Fibroblast of skin of back (primary cell): ENCODE results near the gene DGCR8.

Source experiments
- DNase-seq: peaks from one replicate; pipeline ENCODE4 v3.0.0-alpha.2; 2013

DGCR8 gene

DNA sequence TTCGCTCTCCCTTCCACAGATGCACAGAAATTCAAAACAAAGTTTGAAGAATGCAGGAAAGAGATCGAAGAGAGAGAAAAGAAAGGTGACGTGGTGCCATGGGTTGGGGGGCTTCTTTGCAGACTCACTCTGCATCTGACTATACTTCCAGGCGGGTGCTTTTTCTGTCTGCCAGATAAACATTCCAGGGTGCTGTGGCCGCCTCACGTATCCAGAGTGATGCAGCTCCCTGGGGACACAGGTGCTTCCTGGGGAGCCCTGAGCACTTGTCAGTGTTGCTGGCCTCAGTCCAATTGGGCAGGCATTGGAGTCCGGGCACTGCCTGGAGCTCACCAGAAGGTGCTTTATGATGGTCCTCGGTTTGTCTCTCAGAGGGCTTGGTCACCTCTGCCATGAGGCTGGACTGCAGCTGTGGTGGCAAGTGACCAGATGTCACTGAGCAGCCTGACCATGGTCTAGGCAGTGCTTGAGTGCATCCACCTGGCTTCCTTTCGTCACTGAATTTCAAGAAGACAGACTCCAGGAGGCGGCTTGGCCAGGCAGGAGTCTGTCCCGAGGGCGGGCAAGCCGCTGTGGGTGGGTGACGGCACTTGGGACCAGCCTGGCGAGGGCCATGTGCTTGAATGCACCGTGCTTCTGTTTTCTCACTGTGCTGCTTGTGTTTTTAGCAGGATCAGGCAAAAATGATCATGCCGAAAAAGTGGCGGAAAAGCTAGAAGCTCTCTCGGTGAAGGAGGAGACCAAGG lies 46.4 kb downstream of the DGCR8 start:
- no peak for DNase-seq

DNA sequence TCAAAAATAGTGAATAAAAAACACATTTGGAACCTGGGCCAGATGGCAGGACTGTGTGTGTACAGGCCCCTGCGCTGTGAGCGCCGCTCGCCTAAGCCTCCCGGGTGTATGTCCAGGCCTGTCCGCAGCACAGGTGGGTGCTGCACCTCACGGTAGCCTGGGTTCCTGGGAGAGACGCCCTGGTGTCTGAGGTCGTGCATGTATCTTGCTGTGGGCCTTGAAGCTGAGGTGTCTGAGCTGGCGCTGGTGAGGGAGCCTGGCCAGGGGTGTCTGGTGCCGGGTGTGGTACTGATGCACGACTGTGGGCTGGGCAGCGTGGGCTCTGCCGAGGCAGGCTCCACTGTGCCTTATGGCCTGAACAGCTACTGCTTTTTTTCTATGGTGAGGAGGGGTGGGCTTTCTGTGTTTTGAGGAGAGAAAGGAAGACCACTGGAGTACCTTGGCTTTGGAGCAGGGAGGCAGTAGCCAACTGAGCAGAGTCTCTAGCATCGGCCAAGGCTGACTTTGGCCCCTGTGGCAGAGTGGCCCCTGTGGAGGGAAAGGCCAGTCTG lies 47.4 kb downstream of the DGCR8 start:
- no peak for DNase-seq

DNA sequence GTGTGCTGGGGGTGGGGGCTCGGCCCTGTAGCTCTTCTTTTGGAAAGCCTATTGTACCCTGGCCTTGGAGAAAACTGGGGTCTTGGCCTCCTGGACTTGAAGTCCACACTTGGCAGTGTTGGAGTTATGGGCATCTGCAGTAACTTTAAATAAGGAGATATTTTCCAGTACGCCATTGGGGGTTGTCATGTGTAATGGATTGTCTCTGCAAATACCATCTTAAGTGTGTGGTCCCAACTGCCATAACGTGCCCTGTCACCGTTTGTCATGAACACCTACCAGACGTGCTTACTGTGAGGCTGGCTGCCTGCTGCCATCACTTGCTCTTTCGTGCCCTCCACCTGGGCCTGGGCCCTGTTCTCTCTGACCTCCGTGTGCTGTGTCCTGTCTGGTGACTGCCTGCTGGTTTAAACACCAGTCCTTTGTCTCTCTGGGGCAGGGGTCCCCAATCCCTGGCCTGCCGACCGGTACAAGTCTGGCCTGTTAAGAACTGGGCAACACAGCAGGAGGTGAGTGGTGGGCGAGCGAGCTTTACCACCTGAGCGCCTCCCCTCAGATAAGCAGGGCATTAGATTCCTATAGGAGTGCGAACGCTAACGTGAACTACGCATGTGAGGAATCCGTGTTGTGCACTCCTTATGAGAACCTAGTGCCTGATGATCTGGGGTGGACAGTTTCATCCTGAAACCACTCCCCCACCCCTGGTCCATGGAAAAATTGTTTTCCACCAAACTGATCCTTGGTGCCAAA lies 48.0 kb downstream of the DGCR8 start:
- no peak for DNase-seq

DNA sequence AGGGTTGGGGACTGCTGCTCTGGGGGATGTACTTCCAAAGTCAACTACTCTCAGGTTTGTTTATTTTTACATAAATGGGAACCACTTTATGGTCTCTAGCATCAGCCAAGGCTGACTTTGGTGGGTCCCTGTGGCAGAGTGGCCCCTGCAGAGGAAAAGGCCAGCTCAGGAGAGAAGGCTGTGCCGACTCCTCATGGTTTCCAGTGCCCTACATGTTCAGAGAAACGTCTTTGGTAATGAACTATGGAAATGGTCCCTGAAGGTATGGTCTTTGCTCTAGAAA lies 48.5 kb downstream of the DGCR8 start:
- no peak for DNase-seq

DNA sequence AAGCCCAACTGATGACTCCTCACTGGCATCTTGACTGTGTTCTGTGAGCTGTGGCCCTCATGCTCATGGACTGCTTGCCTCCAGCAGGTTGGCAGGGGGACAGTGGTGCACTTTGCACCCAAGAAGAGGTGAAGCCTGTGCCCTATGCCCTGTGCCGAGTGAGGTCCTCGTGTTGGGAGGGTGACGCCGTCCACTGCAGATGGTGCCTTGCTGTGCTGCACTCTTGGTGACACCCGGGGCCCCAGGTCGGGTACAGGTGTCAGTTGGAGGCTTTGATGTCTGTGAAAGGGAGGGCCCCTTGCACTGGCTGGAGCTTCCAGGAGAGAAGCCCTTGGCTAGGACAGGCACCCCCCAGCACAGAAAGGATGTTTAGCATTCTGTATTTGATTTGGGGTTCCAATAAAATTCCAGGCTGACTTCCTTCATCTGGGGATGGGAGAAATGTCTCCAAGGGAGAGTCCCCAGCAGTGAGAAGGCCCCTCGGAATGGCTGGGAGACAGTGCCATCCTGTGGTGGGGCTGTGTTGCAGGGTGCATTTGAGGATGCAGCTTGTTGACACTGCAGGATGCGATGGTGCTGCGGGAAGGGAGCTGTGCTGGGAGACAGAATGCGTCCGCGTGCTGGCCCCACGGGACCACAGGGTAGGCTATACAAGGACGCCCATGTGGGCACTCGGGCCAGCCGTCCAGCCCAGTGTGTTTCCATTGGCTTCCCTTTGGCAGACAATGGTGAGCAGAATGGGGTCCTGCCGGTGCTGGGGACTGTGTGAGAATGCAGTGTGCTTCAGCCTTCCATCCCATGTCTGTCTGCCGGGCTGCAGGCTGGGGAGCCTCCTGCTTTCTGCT lies 49.1 kb downstream of the DGCR8 start:
- DNase-seq: peak; percentile 30

DNA sequence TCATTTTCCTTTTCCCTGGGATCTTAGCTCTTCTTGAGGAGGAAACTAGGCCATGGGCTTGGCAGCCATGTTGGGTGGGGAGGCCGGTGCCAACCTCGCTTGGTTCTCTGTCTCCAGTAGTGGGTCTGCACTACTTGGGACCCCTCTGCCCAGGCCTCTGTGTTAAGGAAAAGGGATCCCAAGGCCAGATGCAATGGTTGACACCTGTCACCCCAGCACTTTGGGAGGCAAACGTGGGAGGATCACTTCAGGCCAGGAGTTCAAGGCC lies 49.6 kb downstream of the DGCR8 start:
- no peak for DNase-seq

DNA sequence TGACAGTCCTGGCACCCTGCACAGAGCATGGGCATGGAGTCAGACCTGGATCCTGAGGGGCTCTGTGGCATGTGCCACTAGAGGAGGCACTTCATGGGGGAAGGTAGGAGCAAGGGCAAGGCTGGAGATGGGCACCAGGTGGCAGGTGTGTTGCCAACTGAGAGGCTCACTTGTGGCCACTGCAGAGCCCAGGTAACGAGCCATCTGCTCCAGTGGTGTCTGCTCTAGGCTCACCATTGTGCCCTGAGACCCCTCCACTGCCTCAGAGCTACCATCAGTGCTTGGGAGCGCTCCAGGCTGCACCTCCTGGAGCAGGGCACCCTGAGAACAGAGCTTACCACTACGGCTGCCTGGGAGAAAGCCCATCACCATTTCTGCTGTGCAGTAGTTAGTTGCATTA lies 50.3 kb downstream of the DGCR8 start:
- DNase-seq: no peak

DNA sequence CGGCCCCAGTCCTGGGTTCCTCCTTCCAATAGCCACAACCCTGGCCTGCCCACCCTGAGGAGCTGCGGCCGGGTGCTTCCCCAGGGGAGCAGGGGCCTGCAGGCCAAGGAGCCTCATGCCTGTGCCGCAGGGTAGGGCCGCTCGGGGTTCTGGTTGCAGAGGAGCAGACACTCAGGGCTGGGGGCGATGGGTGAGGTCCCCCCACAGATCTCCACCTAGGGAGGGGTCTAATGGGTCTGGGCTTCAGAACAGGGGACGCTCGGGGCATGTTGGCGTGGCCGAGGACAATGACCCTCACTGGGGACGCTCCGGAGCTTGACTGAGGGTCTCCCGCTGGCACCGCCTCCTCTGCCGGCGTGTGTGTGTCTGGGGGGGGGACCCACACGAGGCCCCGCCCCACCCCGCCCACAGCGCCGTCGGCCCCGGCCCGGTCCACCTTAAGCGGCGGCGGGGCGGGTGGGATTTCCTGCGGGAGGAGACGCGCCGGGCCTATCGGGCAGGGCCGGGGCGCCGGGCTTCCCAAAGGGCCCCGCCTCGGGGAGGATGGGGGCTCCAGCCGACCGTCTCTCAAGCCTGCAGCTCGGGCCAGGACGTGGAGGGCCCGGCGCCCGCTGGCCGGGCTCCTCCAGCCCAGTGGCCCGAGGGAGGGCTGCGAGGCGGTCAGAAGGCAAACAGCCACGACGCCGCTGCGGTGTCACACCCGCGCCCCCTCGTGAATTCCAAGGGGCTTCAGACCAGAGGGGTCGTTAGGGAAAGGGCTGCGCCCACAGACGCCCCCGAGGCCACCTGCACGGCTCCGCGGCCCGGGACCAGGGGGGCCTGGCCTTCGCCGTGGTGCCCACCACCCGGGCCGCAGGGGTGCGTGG lies 50.9 kb downstream of the DGCR8 start:
- peak; percentile 82 for DNase-seq

DNA sequence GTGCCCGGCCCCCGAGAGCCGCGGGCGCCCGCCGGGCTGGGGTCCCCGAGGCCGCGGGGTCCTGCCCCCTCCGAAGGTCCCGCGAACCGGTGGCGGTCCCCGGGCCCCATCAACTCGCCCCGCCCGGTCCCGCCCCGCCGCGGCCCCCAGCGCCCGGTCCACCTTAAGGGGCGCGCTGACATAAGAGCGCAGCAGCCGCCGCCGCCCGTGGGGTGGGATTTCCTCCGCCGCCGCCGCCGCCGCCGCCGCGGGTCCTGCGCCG lies 51.5 kb downstream of the DGCR8 start, which contains the start of gene ZDHHC8:
Gene ZDHHC8 (plus strand): TSS at position 208 of the 262 bp plus-strand sequence. CDS start 144 bp downstream, outside the sequence.
- peak; percentile 34 for DNase-seq

DNA sequence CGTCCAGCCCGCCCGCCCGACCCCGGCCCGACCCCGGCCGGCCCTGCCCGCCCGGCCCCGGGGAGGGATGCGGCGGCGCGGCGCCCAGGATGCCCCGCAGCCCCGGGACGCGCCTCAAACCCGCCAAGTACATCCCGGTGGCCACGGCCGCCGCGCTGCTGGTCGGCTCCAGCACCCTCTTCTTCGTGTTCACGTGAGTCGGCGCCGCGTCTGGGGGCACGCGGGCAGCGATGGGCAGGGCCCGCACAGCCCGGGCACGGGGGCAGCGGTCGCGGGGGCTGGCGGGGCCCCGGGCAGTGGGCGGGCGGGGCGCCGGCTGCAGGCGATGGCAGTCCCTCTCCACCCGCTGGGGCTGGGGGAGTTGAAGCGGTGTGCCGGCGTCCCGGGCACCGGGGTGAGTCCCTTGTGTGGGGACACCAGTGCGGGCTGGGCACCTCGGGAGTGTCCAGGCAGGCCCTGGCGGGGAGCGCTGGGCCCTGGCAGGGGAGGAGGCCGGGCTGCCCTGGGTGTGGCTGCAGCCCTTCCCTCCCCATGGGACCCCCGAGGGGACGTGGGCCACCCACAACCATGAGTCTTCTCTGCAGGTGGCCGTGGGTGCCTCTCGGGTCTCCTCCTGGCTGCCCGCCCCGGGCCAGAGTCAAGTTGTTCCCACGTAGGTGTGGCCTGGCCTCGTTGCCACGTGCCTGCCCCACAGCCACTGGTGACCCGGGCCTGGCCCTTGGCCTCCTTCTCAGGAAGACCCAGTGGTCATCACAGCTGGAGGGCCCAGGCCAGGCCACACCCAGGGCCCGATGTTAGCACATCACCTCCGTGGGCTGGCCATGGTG lies 52.0 kb downstream of the DGCR8 start:
- DNase-seq: no peak

DNA sequence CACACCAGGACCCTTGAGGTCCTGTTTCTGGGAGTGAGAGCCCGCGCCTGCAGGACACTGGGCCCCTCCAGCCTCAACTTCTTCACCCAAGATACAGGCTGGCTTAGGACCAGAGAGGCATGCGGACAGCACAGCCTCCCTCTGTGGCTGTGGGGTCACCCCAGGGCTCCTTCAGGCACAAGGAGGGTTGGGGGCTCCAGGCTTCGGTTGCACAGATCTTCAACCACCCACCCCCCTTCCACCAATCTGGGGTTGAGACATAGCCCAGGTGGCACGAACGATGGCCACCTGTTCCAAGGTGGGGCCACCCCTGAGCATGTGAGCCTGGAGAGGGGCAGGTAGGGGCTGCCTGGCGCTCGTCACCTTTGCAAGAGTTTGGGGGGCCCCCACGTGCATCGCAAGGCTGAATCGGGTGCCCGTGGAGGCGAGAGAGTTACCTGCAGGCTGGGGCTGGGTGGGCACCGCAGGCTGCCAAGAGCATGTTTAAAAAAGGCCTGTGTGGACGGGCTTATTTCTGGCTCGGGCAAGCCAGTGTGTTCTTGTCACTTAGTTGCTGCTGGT lies 52.7 kb downstream of the DGCR8 start:
- no peak for DNase-seq

DNA sequence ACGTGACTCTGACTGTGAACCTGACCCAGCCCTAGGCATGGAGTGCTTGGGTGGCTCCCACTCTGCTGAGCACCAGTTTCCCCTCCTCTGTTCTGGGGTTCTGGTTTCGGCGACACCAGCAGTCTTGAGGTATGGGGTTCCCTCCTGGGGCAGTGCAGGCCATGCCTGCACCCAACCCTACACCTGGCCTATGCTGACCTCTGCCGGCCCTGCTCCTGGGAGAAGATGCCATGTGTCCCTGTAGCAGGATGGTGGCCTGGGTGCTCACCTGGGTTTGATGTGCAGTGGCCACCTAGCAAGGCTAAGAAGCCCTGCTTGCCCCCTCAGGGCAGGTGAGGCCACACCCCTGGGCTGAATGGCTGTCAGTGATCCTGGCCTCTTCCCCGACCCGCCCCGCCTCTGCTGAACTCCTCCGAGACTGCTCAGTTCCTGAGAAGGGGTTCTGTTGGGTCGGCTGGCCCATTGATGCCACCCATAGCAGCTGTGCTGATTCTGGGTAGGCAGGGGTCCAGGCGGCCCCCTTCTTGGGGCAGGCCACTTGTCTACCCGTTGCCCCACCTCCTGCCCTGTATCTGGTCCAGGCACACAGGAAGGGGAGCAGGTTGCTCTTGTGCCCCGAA lies 54.0 kb downstream of the DGCR8 start:
- no peak for DNase-seq

DNA sequence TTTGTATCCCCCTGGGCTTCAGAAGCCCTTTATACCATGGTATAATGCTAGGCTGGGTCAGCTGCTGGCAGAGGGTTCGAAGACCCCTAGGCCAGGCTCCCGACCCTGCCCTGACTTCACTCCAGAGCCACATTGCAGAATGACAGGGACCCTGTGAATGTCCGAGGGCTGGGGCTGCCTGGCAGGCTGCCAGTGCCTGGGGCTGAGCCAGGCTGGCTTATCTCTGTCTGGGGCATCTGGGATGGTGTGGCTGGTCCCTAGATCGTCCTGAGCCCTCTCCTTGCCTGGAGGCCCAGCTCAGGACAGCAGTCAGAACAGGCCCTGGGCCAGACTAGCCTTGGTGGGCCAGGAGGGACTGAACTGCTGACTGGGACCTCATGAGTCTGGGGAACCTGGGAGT lies 55.2 kb downstream of the DGCR8 start:
- no peak for DNase-seq

DNA sequence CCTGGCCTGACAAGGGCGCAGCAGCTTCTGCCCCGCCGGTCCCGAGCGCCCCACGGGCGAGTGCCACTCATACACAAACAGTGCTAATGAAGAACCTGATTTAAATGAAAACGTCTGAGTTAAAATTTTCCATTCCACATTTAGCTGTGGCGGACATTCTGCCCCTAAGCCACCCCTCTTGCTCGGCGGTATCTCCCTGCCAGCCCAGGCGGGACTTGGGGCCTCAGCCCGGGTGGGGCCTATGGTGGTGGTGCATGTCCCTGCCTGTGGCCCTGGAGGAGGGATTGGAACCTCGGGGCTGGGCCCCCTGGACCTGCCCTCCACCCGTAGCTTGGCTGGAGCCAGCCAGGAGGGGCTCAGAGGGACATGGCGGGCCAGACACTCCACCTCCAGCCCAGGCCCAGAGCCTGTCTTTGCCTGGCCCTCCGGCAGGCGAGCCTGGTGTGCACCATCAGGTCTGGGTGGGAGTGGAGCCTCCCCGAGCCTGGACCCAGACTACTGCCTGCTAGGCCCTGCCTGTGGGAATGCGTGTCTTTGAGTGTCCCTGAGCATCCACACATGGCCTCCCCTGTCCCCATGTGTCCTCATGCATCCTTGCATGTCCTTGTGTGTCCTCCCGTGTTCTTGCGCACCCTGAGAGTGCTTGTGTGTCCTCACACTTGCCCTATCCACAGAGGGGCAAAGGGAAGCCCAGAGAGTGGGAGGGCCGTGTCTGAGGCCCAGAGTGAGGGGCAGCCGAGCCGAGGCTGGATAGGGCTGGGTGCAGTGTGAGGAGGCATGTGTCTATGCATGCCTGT lies 56.0 kb downstream of the DGCR8 start:
- no peak for DNase-seq

DNA sequence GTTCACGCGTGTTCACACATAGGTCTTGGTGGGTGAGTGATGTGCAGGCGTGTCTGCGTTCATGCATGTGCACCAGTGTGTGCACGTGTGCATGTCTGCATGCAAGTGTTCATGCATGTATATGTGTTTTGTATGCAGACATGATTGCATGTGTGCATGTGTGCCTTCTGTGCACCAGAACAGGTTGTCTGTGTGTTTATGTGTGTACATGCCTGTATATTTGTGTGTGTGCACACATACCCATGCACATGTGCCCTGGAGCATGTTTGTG lies 56.5 kb downstream of the DGCR8 start:
- DNase-seq: no peak

DNA sequence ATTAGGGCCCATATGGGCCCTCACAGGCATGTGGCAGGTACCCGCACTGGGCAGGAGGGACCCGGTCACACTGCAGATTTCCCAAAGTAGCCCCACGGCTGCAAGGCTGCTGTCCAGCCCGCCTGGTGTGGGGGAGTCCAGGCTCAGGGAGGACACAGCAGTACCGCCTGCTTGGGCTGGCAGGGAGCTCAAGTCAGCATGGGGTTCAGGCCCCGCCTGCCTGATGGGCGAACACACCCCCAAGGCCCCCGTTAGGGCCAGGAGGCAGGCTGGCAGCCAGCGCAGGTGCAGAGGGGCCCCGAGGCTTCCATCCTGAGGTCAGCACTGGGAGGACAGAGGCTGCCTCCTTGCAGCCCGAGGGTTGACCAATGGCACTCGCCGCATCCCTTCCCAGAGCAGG lies 57.1 kb downstream of the DGCR8 start:
- DNase-seq: no peak

DNA sequence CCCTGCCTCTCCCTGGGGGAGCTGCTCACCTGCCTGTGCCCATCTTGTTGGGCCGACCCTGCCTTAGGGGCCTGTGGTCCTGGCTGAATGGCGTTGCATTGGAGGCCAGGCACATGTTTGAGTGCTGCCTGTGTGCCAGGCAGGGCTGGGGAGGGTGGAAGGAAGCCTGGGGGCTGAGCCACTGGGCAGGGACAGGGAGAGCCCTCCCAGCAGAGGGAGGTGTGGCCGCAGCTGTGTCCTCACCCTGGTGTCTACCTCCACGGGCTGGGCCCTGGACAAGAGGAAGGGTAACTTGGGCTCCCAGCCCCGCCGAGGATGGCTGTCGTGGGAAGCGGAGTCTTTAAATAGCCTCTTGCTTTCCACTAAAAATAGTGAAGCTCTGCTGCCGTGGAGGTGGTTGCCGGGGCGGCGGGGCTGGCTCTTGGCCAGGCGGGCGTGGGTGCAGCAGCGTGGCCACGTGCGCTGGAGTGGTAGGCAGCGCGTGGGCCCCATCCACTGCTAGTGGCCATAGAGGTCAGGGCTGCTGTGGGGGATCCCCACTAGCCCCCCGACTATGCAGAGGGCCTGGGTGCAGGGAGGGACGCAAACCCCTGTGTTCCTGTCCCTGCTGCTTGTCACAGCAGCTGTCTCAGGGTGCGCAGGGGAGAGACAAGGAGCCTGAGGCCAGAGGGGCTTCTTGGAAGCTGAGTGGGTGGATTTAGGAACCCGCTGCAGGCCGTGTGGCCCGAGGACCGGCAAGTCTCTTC lies 57.8 kb downstream of the DGCR8 start:
- DNase-seq: no peak

DNA sequence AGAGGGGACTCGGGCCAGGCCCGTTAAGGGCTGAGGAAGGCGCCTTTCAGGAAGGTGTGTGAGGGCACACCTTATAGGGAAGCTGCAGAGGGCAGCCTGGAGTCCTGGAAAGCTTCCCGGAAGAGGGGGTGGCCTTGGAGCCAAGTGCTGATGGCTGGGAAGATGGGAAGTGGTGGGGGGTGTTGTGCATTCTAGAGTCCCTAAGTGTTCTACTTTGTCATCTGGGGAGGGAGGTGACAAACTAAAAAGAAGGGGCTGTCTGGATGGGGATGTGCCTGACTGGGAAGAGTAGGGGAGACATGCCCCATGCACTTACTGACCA lies 58.3 kb downstream of the DGCR8 start:
- no peak for DNase-seq

DNA sequence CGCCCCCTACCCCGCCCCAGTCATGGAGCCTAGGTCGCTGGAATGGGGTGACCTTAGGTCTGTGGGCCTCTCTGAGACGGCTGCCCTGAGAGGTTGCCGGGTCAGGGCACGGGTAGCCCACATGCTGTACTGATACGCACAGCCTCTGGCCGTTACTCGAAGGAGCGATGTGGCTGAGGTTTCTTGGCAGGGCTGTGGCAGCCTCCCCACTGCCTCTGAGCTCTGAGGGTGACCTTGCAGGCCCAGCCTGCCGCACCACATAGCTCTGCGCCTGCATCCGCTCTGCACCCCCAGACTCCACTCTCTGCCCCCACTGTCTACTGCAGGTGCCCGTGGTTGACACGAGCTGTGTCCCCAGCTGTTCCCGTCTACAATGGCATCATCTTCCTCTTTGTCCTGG lies 58.8 kb downstream of the DGCR8 start:
- DNase-seq: no peak
